Measurements from ENCODE around the gene TMEM186. TPM values are rescaled to one million over a fixed set of nuclear protein-coding genes. Genes with fewer than 3 reads are reported as not detected.

TMEM186 gene
- total and polyA plus RNA-seq, 2 of the 4 experiments (the other 2 are of a cell fraction) = 5.7 to 6.8 TPM

GRCh38 chr16:8812162-8812843 is 14.9 kb upstream of the TMEM186 start:
- peaks cover 46 to 50% of the 10 kb centered on the region in 2 experiments for H3K79me1 ChIP-seq (ENCODE audit: low read depth in 1 of 2, low read length in 2 of 2)
- WGBS, 2 experiments (ENCODE audit: extremely low coverage in 2 of 2, insufficient read length in 1 of 2) = 74% methylated on average over 6 of the region's 12 CpGs; no CpG with 5 or more reads in 1 of the 2 experiments
- DNase-seq = no peak
- no peak overlapping the region for H3K9ac ChIP-seq (ENCODE audit: low read depth, low read length)
- intact Hi-C loops (cut with micrococcal nuclease) (no loop called here), dilution Hi-C loops (cut with HindIII; ENCODE audit: low sequenced_read_pairs, unreplicated experiment) (no loop called here), in situ Hi-C loops (cut with MboI; ENCODE audit: low sequenced_read_pairs) (no loop called here)
- H3K9me3 ChIP-seq (ENCODE audit: control insufficient read depth, insufficient read depth, low read length) = no peaks in the 10 kb centered on the region
- no peak overlapping the region for H3K4me2 ChIP-seq (ENCODE audit: low read depth, low read length)
- CTCF ChIA-PET = no interaction called here
- no peak overlapping the region for H2AFZ ChIP-seq (replicated peaks; ENCODE audit: low read length, poor library complexity)
- H3K36me3 ChIP-seq (ENCODE audit: control insufficient read depth, insufficient read depth, low read length) = peaks cover 70% of the 10 kb centered on the region
- H2BK120ac ChIP-seq (ENCODE audit: low read depth, low read length) = no peak overlapping the region
- H3K4ac ChIP-seq (ENCODE audit: low read depth, low read length) = no peak overlapping the region
- no peaks in the 10 kb centered on the region for H3K9me1 ChIP-seq (ENCODE audit: insufficient read depth, low read length)
- no peak overlapping the region for H2AK5ac ChIP-seq (ENCODE audit: low read depth, low read length)
- H3K4me3 ChIP-seq (ENCODE audit: insufficient read depth, low read depth, low read length) = no peak overlapping the region
- H4K5ac ChIP-seq (ENCODE audit: low read depth, low read length) = no peak overlapping the region
- no peak overlapping the region for H4K8ac ChIP-seq (ENCODE audit: low read depth in 2 of 2, low read length in 2 of 2)
- H4K20me1 ChIP-seq (ENCODE audit: insufficient read depth, low read length) = peaks cover 20% of the 10 kb centered on the region
- no peak overlapping the region for H2BK15ac ChIP-seq (ENCODE audit: low read depth, low read length)
- no peaks in the 10 kb centered on the region for H3K27me3 ChIP-seq (ENCODE audit: control insufficient read depth, insufficient read depth, low read length)
- no peak overlapping the region for H2BK20ac ChIP-seq (ENCODE audit: low read depth, low read length)
- BruUV-seq (replicated peaks) = no TSS peak
- POLR2A ChIA-PET (ENCODE audit: unreplicated experiment) = no interaction called here
- H4K91ac ChIP-seq (ENCODE audit: insufficient read depth, low read depth, low read length) = no peak overlapping the region
- no peak overlapping the region for H2AK9ac ChIP-seq (replicated peaks; ENCODE audit: low read depth, low read length, poor library complexity)
- no peak overlapping the region for H2BK5ac ChIP-seq (ENCODE audit: low read depth, low read length, poor library complexity, severe bottlenecking)
- no peak for TF ChIP-seq CHD1 (IDR thresholded peaks at IDR 0.05; ENCODE audit: low read depth, low read length)
- no peak for TF ChIP-seq USF2 (IDR thresholded peaks at IDR 0.05; ENCODE audit: low read depth, low read length)
- TF ChIP-seq RFX5 (IDR thresholded peaks at IDR 0.05; ENCODE audit: low read depth, low read length) = no peak
- no peak for TF ChIP-seq RCOR1 (IDR thresholded peaks at IDR 0.05; ENCODE audit: insufficient replicate concordance, low read length)
- TF ChIP-seq SMC3 (IDR thresholded peaks at IDR 0.05; ENCODE audit: low read depth, low read length) = no peak
- TF ChIP-seq ELK1 (IDR thresholded peaks at IDR 0.05; ENCODE audit: borderline replicate concordance, low read depth, low read length) = no peak
- no peak for TF ChIP-seq NFE2L2 (IDR thresholded peaks at IDR 0.05; ENCODE audit: low read depth, low read length)
- no peak for TF ChIP-seq RAD21 (IDR thresholded peaks at IDR 0.05; ENCODE audit: low read length)
- TF ChIP-seq MAFK (IDR thresholded peaks at IDR 0.05; ENCODE audit: low read depth, low read length) = no peak
- TF ChIP-seq CEBPB (IDR thresholded peaks at IDR 0.05; ENCODE audit: low read depth, low read length) = no peak
- TF ChIP-seq POLR2A (IDR thresholded peaks at IDR 0.05; ENCODE audit: low read depth, low read length) = no peak
- TF ChIP-seq BHLHE40 (IDR thresholded peaks at IDR 0.05; ENCODE audit: low read depth, low read length) = no peak
- TF ChIP-seq FOS (IDR thresholded peaks at IDR 0.05; ENCODE audit: low read depth, low read length) = no peak
- TF ChIP-seq CTCF (conservative IDR thresholded peaks at IDR 0.05; ENCODE audit: low read depth, low read length) = no peak
- no peak for TF ChIP-seq MXI1 (IDR thresholded peaks at IDR 0.05; ENCODE audit: borderline replicate concordance, low read depth, low read length)
- TF ChIP-seq MAZ (IDR thresholded peaks at IDR 0.05; ENCODE audit: borderline replicate concordance, low read depth, low read length) = no peak
- no peak overlapping the region for H3K27ac ChIP-seq (ENCODE audit: insufficient read depth, low read length)
- no peak overlapping the region for H3K56ac ChIP-seq (ENCODE audit: extremely low read depth, insufficient read depth, low read length)
- H3K14ac ChIP-seq (replicated peaks; ENCODE audit: low read depth, low read length) = no peak overlapping the region
- ATAC-seq (ENCODE audit: low read depth) = no peak
- H3K18ac ChIP-seq (ENCODE audit: low read depth, low read length) = no peak overlapping the region
- no peaks in the 10 kb centered on the region for H3K4me1 ChIP-seq (ENCODE audit: control insufficient read depth, insufficient read depth, low read length)
- H3K23ac ChIP-seq (ENCODE audit: low read depth, low read length) = no peak overlapping the region
